Breast epithelium (tissue), 4 donors: ENCODE measurements around the gene HERC3. TPM values are rescaled to one million over a fixed set of nuclear protein-coding genes. Genes with fewer than 3 reads are reported as not detected.

Source experiments
- DNase-seq, 2 donors: peaks; one replicate each; pipeline ENCODE4 v3.0.0-alpha.2; 2019; ENCODE audit warnings: low spot score in 2 of 2
- H3K27ac ChIP-seq, 2 donors: fragments of 200-600 bp; sonication (generic) in 1 of 2; one replicate each; pipeline ENCODE4 v1.5.1; 2016 to 2019; ENCODE audit warnings: mild to moderate bottlenecking in 1 of 2
- H3K27me3 ChIP-seq, 2 donors: fragments of 200-600 bp; sonication (generic) in 1 of 2; one replicate each; pipeline versions ENCODE4 v1.5.1 to v1.6.0; 2017 to 2019; ENCODE audit warnings: control low read depth in 1 of 2, mild to moderate bottlenecking in 1 of 2
- H3K36me3 ChIP-seq: fragments of 200-600 bp; one replicate; pipeline ENCODE4 v1.5.1; 2019
- H3K4me1 ChIP-seq, 2 donors: fragments of 200-600 bp; sonication (generic); one replicate each; pipeline ENCODE4 v1.5.1; 2016 to 2019; ENCODE audit warnings: control low read depth in 1 of 2
- H3K4me3 ChIP-seq, 3 donors: fragments of 200-600 bp; sonication (generic); 1 replicate in 2 of 3; 2 replicates in 1 of 3; pipeline ENCODE4 v1.5.1; 2016 to 2019; ENCODE audit warnings: mild to moderate bottlenecking in 3 of 3, moderate library complexity in 2 of 3
- H3K9me3 ChIP-seq, 2 donors: fragments of 200-600 bp; sonication (generic) in 1 of 2; one replicate each; pipeline ENCODE4 v1.5.1; 2016 to 2019; ENCODE audit warnings: control low read depth in 1 of 2
- POLR2A ChIP-seq: fragments of 450-650 bp; IDR thresholded peaks from one replicate; pipeline ENCODE4 v1.6.1; 2016; ENCODE audit warnings: antibody characterized with exemption, mild to moderate bottlenecking, moderate library complexity
- POLR2AphosphoS5 ChIP-seq, 3 donors: sonication (generic); formaldehyde crosslinking; IDR thresholded peaks; one replicate each; pipeline ENCODE4 v1.6.1; 2017; ENCODE audit warnings: antibody characterized with exemption in 3 of 3
- intact Hi-C: fragments of 100-400 bp; cut with DNase I; formaldehyde crosslinking; loops from one replicate; pipeline ENCODE4 v1.15.1; 2023; ENCODE audit warnings: low total_unique reads
- total RNA-seq, 3 donors: library from RNA; depleted of rRNA; stranded (reverse); fragments of >200 nt; gene quantifications; one replicate each; pipeline ENCODE4 v1.1.0, GENCODE V29; 2016
- TF ChIP-seq, protein P1 (sequence below), 3 donors: fragments of 450-650 bp; IDR thresholded peaks; one replicate each; pipeline ENCODE4 v1.5.1; 2016 to 2017; ENCODE audit warnings: antibody characterized with exemption in 3 of 3, mild to moderate bottlenecking in 3 of 3, moderate library complexity in 3 of 3

HERC3 gene
- total RNA-seq, 3 donors from 2014 or later = 34.1 to 60.9 (median 35.4) TPM

DNA sequence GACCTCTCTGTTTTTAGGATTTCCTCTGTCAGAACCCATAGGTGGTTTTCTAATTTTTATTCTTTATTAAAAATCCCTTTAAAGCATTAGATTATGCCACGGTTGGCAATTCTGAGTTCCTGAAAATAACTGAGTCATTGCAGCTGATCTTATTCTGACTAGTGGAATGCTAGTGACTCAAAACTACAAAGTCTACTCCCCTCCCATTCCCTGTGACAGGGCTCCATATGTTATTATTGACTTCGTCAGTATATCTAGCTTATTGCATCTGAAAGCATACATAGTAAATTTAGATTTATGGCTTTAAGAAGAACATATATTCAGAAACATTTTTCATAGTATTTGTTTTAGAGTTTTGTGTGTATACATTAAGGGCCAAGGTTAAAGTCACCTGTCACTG is 38.5 kb downstream of the HERC3 start:
- intact Hi-C loops = no loop called here
- no peak overlapping the region for H3K27ac ChIP-seq
- no peaks in the 10 kb centered on the region for H3K36me3 ChIP-seq
- DNase-seq = no peak
- H3K4me3 ChIP-seq = no peak overlapping the region
- no peaks in the 10 kb centered on the region for H3K27me3 ChIP-seq
- TF ChIP-seq POLR2A = no peak
- TF ChIP-seq, protein P1, sequence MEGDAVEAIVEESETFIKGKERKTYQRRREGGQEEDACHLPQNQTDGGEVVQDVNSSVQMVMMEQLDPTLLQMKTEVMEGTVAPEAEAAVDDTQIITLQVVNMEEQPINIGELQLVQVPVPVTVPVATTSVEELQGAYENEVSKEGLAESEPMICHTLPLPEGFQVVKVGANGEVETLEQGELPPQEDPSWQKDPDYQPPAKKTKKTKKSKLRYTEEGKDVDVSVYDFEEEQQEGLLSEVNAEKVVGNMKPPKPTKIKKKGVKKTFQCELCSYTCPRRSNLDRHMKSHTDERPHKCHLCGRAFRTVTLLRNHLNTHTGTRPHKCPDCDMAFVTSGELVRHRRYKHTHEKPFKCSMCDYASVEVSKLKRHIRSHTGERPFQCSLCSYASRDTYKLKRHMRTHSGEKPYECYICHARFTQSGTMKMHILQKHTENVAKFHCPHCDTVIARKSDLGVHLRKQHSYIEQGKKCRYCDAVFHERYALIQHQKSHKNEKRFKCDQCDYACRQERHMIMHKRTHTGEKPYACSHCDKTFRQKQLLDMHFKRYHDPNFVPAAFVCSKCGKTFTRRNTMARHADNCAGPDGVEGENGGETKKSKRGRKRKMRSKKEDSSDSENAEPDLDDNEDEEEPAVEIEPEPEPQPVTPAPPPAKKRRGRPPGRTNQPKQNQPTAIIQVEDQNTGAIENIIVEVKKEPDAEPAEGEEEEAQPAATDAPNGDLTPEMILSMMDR (IDR thresholded peaks at IDR 0.05) = no peak
- no peak for TF ChIP-seq POLR2AphosphoS5 (IDR thresholded peaks at IDR 0.05)
- H3K4me1 ChIP-seq = no peaks in the 10 kb centered on the region
- no peaks in the 10 kb centered on the region for H3K9me3 ChIP-seq

DNA sequence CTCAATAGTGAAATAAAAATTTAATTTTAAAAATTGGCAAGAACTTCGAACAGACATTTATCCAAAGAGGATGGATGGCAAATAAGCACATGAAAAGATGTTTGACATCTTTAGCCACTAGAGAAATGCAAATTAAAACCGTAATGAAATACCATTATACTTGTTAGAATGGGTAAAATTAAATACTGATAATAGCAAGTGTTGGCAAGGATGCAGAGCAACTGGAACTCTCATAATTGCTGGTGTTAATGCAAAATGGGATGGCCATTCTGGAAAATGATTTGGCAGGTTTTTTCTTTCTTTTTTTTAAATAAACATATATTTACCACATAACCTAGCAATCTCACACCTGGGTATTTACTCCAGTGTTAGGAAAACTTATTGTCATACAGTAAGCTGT is 51.7 kb downstream of the HERC3 start:
- H3K27me3 ChIP-seq = no peaks in the 10 kb centered on the region
- intact Hi-C loops = no loop called here
- H3K36me3 ChIP-seq = no peaks in the 10 kb centered on the region
- H3K27ac ChIP-seq = no peak overlapping the region
- H3K4me3 ChIP-seq = no peak overlapping the region
- H3K9me3 ChIP-seq = no peaks in the 10 kb centered on the region
- DNase-seq = no peak
- TF ChIP-seq POLR2A = no peak
- H3K4me1 ChIP-seq = no peaks in the 10 kb centered on the region

DNA sequence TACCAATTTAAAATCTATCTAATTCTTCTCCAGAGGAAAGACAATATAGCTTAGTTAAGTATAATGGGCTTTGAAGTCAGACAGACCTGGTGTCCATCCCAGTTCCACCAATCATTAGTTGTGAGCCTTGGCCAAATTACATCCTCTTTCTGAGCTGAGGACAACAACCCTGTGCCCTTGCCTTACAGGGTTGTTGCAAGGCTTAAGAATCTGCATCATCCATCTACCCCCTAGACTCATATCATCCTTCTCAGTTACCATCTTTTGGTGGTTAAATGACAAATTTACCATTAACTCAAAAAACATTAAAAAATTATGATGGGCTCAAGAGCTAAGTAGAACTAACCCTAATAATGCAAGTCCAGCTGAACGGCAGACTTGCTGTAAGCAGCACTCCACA is 53.7 kb downstream of the HERC3 start:
- Histone ChIP-seq H3K27me3 (no peaks in the 10 kb centered on the region), H3K9me3 (no peaks in the 10 kb centered on the region), H3K27ac (no peak overlapping the region), H3K4me3 (no peak overlapping the region), H3K4me1 (no peaks in the 10 kb centered on the region), H3K36me3 (no peaks in the 10 kb centered on the region)
- intact Hi-C loops = no loop called here
- TF ChIP-seq, protein P1 (IDR thresholded peaks at IDR 0.05) = no peak
- TF ChIP-seq POLR2AphosphoS5 (IDR thresholded peaks at IDR 0.05) (no peak), POLR2A (no peak)
- DNase-seq = no peak

DNA sequence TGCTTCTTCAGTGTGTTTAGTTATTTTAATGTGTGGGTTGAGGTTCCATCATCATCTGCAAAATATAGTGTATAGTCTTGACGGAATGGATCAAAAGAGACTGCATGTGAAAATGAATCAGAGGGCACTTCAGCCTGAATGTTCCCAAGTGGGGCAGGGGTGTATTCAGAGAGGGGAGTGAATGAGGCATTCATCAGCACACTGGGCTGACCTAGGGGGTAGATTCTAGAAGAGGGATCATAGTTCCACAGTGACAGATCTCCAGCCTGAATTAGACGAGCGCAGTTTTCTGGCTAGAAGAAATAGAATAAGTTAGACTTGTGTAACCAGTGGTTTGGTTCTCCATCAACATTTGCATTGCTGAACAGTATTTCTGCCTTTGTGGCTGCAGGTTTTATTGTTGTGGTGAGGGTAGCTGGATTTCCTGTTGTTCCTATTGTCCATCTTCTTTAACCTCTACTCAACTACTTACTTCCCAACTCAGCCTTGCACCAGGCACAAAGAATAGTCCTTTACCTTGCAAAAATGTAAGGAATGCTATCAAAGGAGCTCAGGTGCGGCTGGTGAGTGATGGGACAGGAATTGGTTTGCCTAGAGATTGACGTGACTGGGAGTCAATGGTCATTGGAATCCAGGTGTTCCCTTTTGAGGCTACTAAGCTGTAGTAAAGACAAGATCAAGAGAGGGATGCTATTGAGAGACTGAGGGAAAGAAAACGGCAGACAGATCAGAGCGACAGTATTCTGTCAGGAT is 54.4 kb downstream of the HERC3 start:
- no peaks in the 10 kb centered on the region for H3K9me3 ChIP-seq
- DNase-seq = no peak
- H3K27ac ChIP-seq = no peak overlapping the region
- no peak overlapping the region for H3K4me3 ChIP-seq
- H3K27me3 ChIP-seq = no peaks in the 10 kb centered on the region
- intact Hi-C loops = no loop called here
- H3K36me3 ChIP-seq = no peaks in the 10 kb centered on the region
- no peaks in the 10 kb centered on the region for H3K4me1 ChIP-seq
- TF ChIP-seq, protein P1 (IDR thresholded peaks at IDR 0.05) = no peak
- TF ChIP-seq POLR2AphosphoS5 (IDR thresholded peaks at IDR 0.05) (no peak), POLR2A (no peak)

DNA sequence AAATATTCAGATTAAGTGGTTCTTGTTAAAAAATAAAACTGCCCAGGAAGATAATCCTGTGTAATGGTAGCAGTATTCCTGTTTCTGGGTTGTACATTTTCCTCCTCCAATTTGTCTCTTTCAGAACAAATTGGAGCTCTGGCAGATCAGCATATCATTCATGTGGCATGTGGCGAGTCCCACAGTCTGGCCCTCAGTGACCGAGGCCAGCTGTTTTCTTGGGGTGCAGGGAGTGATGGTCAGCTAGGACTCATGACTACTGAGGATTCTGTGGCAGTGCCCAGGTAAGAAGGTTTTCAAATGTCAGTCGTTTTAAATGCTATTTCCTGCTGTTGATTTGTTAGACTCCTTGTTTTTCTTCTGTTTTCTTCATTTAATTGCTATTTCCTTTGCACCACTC is 57.4 kb downstream of the HERC3 start:
- Histone ChIP-seq H3K4me3 (no peak overlapping the region), H3K9me3 (no peaks in the 10 kb centered on the region), H3K27me3 (no peaks in the 10 kb centered on the region), H3K4me1 (no peaks in the 10 kb centered on the region), H3K36me3 (no peaks in the 10 kb centered on the region), H3K27ac (no peak overlapping the region)
- intact Hi-C loops = no loop called here
- TF ChIP-seq, protein P1 (IDR thresholded peaks at IDR 0.05) = no peak
- no peak for TF ChIP-seq POLR2A
- TF ChIP-seq POLR2AphosphoS5 (IDR thresholded peaks at IDR 0.05) = no peak
- no peak for DNase-seq
